ENCODE results near the gene ICAM5. TPM values are rescaled to one million over a fixed set of nuclear protein-coding genes. Genes with fewer than 3 reads are reported as not detected.

The ICAM5 gene
- total and polyA plus RNA-seq, 2 donors (not counting 1 experiment from before 2014, with no cell fraction given): 0.47 to 2.5 TPM

GRCh38 chr19:10266706-10267105 is 23.0 kb upstream of the ICAM5 start:
- Histone ChIP-seq H3K4me1 (ENCODE audit: control insufficient read depth, extremely low read depth, insufficient read depth, low read length) (peaks cover 7% of the 10 kb centered on the region), H3K4me3 (replicated peaks in 1 of 4; ENCODE audit: control extremely low read depth in 1 of 4, insufficient read depth in 1 of 4, low read depth in 3 of 4, low read length in 4 of 4) (no peak overlapping the region), H3K79me2 (ENCODE audit: control insufficient read depth, insufficient read depth, low read length) (no peaks in the 10 kb centered on the region), H3K4me2 (ENCODE audit: extremely low read depth, insufficient read depth, low read length) (no peak overlapping the region), H3K27ac (ENCODE audit: insufficient read depth, low read length) (no peak overlapping the region), H4K20me1 (ENCODE audit: control insufficient read depth, extremely low read depth, insufficient read depth, low read length) (no peaks in the 10 kb centered on the region), H2AFZ (ENCODE audit: low read length) (no peak overlapping the region), H3K9ac (ENCODE audit: insufficient read depth, low read length) (no peak overlapping the region), H3K36me3 (ENCODE audit: control insufficient read depth, insufficient read depth, low read length) (no peaks in the 10 kb centered on the region), H3K27me3 (ENCODE audit: control insufficient read depth, insufficient read depth, low read length) (peaks cover 13% of the 10 kb centered on the region), H3K9me3 (ENCODE audit: control insufficient read depth, insufficient read depth, low read depth, low read length) (no peaks in the 10 kb centered on the region)
- TF ChIP-seq, protein P1, sequence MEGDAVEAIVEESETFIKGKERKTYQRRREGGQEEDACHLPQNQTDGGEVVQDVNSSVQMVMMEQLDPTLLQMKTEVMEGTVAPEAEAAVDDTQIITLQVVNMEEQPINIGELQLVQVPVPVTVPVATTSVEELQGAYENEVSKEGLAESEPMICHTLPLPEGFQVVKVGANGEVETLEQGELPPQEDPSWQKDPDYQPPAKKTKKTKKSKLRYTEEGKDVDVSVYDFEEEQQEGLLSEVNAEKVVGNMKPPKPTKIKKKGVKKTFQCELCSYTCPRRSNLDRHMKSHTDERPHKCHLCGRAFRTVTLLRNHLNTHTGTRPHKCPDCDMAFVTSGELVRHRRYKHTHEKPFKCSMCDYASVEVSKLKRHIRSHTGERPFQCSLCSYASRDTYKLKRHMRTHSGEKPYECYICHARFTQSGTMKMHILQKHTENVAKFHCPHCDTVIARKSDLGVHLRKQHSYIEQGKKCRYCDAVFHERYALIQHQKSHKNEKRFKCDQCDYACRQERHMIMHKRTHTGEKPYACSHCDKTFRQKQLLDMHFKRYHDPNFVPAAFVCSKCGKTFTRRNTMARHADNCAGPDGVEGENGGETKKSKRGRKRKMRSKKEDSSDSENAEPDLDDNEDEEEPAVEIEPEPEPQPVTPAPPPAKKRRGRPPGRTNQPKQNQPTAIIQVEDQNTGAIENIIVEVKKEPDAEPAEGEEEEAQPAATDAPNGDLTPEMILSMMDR (conservative IDR thresholded peaks at IDR 0.05 in 1 of 2, IDR thresholded peaks at IDR 0.05 in 1 of 2; ENCODE audit: low read depth in 1 of 2, low read length in 2 of 2): no peak
- TF ChIP-seq EZH2 (IDR thresholded peaks at IDR 0.05; ENCODE audit: low read length, missing control alignments): no peak
- no peak for DNase-seq (ENCODE audit: low read depth in 2 of 2)

- H3K4me2 ChIP-seq (ENCODE audit: extremely low read depth, insufficient read depth, low read length): no peak overlapping the region
- H3K27ac ChIP-seq (ENCODE audit: insufficient read depth, low read length): no peak overlapping the region
- no peak for DNase-seq (ENCODE audit: low read depth in 2 of 2)
- H3K36me3 ChIP-seq (ENCODE audit: control insufficient read depth, insufficient read depth, low read length): no peaks in the 10 kb centered on the region
- peaks cover 7% of the 10 kb centered on the region for H3K4me1 ChIP-seq (ENCODE audit: control insufficient read depth, extremely low read depth, insufficient read depth, low read length)
- TF ChIP-seq, protein P1 (conservative IDR thresholded peaks at IDR 0.05 in 1 of 2, IDR thresholded peaks at IDR 0.05 in 1 of 2; ENCODE audit: low read depth in 1 of 2, low read length in 2 of 2): no peak
- TF ChIP-seq EZH2 (IDR thresholded peaks at IDR 0.05; ENCODE audit: low read length, missing control alignments): no peak
- no peak overlapping the region for H3K9ac ChIP-seq (ENCODE audit: insufficient read depth, low read length)
- peaks cover 13% of the 10 kb centered on the region for H3K27me3 ChIP-seq (ENCODE audit: control insufficient read depth, insufficient read depth, low read length)
- no peaks in the 10 kb centered on the region for H3K79me2 ChIP-seq (ENCODE audit: control insufficient read depth, insufficient read depth, low read length)
- no peaks in the 10 kb centered on the region for H4K20me1 ChIP-seq (ENCODE audit: control insufficient read depth, extremely low read depth, insufficient read depth, low read length)
- H3K4me3 ChIP-seq (replicated peaks in 1 of 4; ENCODE audit: control extremely low read depth in 1 of 4, insufficient read depth in 1 of 4, low read depth in 3 of 4, low read length in 4 of 4): no peak overlapping the region
- H2AFZ ChIP-seq (ENCODE audit: low read length): no peak overlapping the region
- no peaks in the 10 kb centered on the region for H3K9me3 ChIP-seq (ENCODE audit: control insufficient read depth, insufficient read depth, low read depth, low read length)
Measured at GRCh38 chr19:10268071-10268470, 21.7 kb upstream of the ICAM5 start.

GRCh38 chr19:10269333-10270179 is 20.2 kb upstream of the ICAM5 start:
- Histone ChIP-seq H4K20me1 (ENCODE audit: control insufficient read depth, extremely low read depth, insufficient read depth, low read length) (no peaks in the 10 kb centered on the region), H3K4me1 (ENCODE audit: control insufficient read depth, extremely low read depth, insufficient read depth, low read length) (peaks cover 7% of the 10 kb centered on the region), H3K4me2 (ENCODE audit: extremely low read depth, insufficient read depth, low read length) (peak overlapping the region; percentile 62), H3K36me3 (ENCODE audit: control insufficient read depth, insufficient read depth, low read length) (no peaks in the 10 kb centered on the region), H3K9me3 (ENCODE audit: control insufficient read depth, insufficient read depth, low read depth, low read length) (no peaks in the 10 kb centered on the region), H3K27me3 (ENCODE audit: control insufficient read depth, insufficient read depth, low read length) (peaks cover 13% of the 10 kb centered on the region), H3K79me2 (ENCODE audit: control insufficient read depth, insufficient read depth, low read length) (no peaks in the 10 kb centered on the region), H3K9ac (ENCODE audit: insufficient read depth, low read length) (no peak overlapping the region), H3K4me3 (replicated peaks in 1 of 4; ENCODE audit: control extremely low read depth in 1 of 4, insufficient read depth in 1 of 4, low read depth in 3 of 4, low read length in 4 of 4) (peak overlapping the region in 1 of 4 experiments; percentile 61), H3K27ac (ENCODE audit: insufficient read depth, low read length) (no peak overlapping the region), H2AFZ (ENCODE audit: low read length) (no peak overlapping the region)
- DNase-seq (ENCODE audit: low read depth in 2 of 2): peak; percentile 62 to 66
- no peak for TF ChIP-seq EZH2 (IDR thresholded peaks at IDR 0.05; ENCODE audit: low read length, missing control alignments)
- TF ChIP-seq, protein P1 (conservative IDR thresholded peaks at IDR 0.05 in 1 of 2, IDR thresholded peaks at IDR 0.05 in 1 of 2; ENCODE audit: low read depth in 1 of 2, low read length in 2 of 2): peak; percentile 78 to 86
